Measurements from ENCODE around the gene PUDP.
A peak's percentile ranks its signal among the peaks of the same experiment; 100 is the strongest.
"Not testable (repeated sequence)": the region's sequence is repeated elsewhere in the genome, so short reads cannot be mapped to it uniquely, and the experiment has no call there.

PUDP gene

DNA sequence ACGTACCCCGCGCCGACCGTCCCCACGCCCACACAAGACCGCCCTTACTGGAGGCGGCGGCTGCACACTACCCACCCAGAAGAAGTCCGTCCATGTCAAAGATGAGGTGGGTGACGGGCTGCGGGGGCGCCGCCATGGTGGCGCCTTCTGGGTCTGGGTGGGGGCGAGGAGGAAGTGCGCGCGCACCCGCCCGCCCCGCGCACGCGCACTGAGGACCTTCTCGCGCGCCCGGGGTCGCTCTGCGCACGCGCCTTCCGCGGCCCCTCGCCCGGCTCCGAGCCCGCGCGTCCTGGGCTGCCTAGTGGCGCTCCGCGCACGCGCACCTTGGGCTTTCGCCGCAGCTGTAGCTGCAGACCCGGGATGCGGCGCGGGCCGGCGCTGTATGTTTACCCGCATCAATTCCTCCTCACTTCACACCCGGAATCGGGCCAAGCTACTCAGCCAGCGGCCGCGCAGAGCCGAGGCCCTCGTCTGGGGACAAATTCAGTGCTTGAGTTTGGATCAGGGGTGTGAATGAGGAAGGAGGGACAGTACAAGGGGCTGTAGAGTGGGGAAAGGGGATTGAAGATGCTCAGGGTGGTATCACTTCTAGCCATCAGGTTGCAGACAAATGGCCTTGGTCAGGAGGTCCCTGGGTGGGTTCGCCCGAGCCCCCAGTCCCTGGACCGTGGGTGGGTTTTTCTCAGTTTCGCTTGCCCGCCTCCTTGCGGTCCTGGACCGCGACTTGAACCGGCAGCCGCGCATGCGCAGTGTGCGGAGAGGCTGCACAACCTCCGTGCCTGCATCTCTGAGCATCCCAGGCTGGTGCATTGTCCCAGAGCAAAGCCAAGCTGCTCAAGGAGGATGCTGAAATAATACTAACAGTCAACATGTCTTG is at the start of gene PUDP:
Gene PUDP (minus strand): TSS at position 176 of the 877 bp plus-strand sequence. CDS start 40 bp downstream, at position 136.
- peak; percentile 4 to 93 (median 64) for DNase-seq

GRCh38 chrX:7194606-7195005 is 46.7 kb upstream of the PUDP start:
- DNase-seq, result no peak

- no peak for DNase-seq
Measured at GRCh38 chrX:7192871-7193270, 44.9 kb upstream of the PUDP start.

- DNase-seq, result no peak
Measured at GRCh38 chrX:7191681-7192110, 43.7 kb upstream of the PUDP start.

DNA sequence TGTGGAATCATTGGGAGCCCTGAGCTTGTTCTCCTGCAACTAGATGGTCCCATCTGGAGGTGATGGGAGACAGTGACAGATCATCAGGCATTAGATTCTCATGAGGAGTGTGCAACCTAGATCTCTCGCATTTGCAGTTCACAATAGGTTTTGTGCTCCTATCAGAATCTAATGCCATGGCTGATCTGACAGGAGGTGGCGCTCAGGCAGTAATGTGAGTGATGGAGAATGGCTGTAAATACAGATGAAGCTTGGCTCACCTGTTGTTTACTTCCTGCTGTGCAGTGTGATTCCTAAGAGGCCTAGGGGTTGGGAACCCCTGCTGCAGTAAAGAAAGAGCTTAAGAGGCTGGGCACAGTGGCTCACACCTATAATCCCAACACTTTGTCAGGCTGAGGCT is 42.2 kb upstream of the PUDP start:
- no peak for DNase-seq

GRCh38 chrX:7188672-7189071 is 40.7 kb upstream of the PUDP start:
- DNase-seq, result no peak

DNA sequence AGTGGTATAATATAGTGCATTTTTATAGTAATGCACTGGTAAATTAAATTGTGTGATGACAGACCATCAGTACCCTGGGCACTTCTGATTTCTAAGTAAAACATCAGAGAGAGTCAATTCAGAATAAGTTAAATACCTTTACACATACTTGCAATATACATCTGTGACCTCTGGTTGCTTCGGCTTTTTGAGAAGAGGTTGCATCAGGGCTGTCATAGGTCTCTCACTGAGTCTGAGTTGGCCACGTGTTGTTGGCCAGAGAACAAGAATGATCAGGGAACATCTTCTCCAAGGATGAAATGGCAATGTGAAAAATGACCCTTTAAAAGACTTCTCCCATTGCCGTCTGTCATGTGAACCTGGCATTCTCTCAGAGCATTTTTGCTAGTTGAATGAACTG is 36.9 kb upstream of the PUDP start:
- no peak for DNase-seq

- no peak for DNase-seq
Measured at GRCh38 chrX:7179446-7179845, 31.5 kb upstream of the PUDP start.

GRCh38 chrX:7178859-7179258 is 30.9 kb upstream of the PUDP start:
- not testable (repeated sequence) for DNase-seq

GRCh38 chrX:7170898-7171297 is 22.9 kb upstream of the PUDP start:
- peak in 1 of 51 donors; percentile 1 for DNase-seq

DNA sequence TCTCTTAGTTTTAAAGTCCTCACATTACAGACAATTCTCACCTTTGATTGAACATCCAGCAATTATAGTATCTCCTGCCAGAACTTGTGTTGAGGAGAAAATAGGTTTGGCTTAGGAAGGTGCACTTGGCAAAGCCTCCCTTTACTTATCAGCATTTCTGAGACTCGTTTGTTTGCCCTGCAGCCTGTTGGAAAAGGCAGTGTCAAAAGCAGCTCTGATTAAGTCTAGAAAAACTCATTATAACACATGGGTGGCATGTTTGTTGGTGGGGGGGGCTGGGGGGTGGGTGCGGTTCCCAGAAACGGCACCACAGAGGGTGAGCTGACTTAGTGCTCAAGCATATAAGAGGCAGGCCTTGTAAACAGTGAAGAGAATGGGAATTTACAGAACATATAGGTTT is 21.7 kb upstream of the PUDP start:
- DNase-seq, result no peak

GRCh38 chrX:7168371-7168770 is 20.4 kb upstream of the PUDP start:
- no peak for DNase-seq

DNA sequence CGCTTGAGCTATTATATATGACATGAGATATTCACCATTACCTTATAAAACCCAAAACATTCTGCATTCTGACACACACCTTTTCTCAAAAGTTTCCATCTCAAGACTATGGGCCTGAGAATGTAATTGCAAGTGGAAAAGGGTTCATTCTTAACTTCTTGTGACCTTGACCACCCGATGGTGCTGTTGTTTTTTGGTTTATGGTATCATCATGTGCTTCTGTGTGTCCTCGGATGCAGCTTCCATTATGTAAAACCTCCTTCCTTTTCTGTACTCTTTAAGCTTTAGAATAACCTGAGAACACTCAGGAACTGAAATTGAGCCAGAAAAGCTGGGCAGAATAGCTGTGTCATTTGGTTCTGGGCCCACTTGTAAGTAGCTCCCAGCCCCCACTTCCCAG is 16.2 kb upstream of the PUDP start:
- DNase-seq, result no peak

- DNase-seq, result no peak
Measured at GRCh38 chrX:7163146-7163677, 15.3 kb upstream of the PUDP start.

GRCh38 chrX:7159149-7159861 is 11.4 kb upstream of the PUDP start:
- DNase-seq, result no peak

DNA sequence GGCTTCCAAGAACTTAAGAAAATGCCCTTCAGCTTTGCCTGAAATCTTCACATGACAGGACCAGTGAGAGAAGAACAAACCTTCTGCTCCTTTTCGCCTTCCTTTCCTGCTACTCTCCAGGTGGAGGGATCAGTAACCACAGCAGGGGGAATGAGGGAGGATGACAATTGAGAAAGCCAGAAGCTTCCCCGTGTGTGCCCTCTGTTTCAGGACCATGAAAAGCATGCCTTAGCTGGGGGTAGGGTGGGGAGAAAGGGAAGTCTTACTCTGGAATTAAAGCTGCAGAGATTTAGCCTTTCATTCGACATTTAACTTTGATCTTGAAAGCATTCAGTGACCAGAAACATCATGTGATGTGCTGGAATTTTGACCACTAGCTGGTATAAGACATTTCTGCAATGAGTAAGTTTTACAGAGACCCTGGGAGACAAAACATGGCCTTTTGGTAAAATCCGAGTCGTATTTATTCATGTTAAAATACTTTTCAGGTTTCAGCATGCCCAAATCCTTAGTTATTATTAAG is 10.6 kb upstream of the PUDP start:
- no peak for DNase-seq

GRCh38 chrX:7156879-7157278 is 8.9 kb upstream of the PUDP start:
- no peak for DNase-seq

DNA sequence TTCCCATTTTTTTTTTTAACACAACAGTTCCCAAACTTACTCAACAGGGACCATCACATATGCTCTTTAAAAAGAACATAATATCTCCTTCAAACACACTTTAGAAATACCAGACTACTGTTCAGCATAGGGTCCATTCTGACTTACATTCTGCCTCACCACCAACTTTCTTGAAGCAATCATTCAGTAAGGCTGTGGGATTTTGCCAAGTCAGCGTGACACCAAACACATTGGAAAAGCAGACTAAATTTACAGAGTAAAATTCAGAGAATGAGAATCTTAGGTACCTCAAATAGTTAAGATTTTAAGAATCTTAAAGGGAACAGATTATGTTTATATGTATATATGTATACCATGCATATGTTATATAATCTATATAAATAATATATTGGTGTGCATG is 7.2 kb upstream of the PUDP start:
- no peak for DNase-seq

GRCh38 chrX:7154041-7154597 is 6.2 kb upstream of the PUDP start:
- DNase-seq, result no peak

DNA sequence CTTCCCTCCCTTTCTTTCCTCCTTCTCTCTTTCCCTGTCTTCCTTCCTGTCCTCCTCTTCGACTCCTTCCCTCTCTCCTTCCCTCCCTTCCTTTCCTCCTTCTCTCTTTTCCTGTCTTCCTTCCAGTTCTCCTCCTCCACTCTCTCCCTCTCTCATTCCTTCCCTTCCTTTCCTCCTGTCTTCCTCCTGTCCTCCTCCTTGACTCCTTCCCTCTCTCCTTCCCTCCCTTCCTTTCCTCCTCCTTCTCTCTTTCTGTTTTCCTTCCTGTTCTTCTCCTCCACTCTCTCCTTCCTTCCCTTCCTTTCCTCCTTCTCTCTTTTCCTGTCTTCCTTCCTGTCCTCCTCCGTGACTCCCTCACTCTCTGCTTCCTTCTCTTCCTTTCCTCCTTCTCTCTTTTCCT is 5.3 kb upstream of the PUDP start:
- DNase-seq, result no peak

GRCh38 chrX:7149411-7149810 is 1.5 kb upstream of the PUDP start:
- DNase-seq, result no peak

- peak in 46 of 51 donors; percentile 0 to 76 (median 31) for DNase-seq
Measured at GRCh38 chrX:7147413-7147977, 458 bp downstream of the PUDP start, which contains the start of gene STS. TSS of gene STS (plus strand) at chrX:7147712. CDS start at chrX:7253200, 105,488 bp downstream.

Data from hypothalamus (tissue), 51 donors.